HG03439 (cell line): Measurements from ENCODE around the gene MRPL9.

Experiments used
- ATAC-seq: cut with Tn5 transposase; IDR thresholded peaks from one replicate; pipeline ENCODE4 v1.9.1; 2021; ENCODE audit warnings: mild to moderate bottlenecking, moderate library complexity; ENCODE audit not compliant: unreplicated experiment

MRPL9 gene

GRCh38 chr1:151762941-151763921 is at the start of gene MRPL9:
TSS of gene MRPL9 (minus strand) at chr1:151763496. CDS start at chr1:151763479, 17 bp downstream.
- ATAC-seq, result peak; percentile 94

- no peak for ATAC-seq
Observed at GRCh38 chr1:151811181-151811580, 47.9 kb upstream of the MRPL9 start.

- no peak for ATAC-seq
Observed at GRCh38 chr1:151809985-151810556, 46.8 kb upstream of the MRPL9 start.

GRCh38 chr1:151809290-151809984 is 46.1 kb upstream of the MRPL9 start:
- no peak for ATAC-seq

GRCh38 chr1:151807766-151808165 is 44.5 kb upstream of the MRPL9 start:
- no peak for ATAC-seq

- ATAC-seq, result no peak
Observed at GRCh38 chr1:151807131-151807530, 43.8 kb upstream of the MRPL9 start.

GRCh38 chr1:151806170-151806569 is 42.9 kb upstream of the MRPL9 start:
- ATAC-seq, result no peak

GRCh38 chr1:151805066-151805820 is 41.9 kb upstream of the MRPL9 start, which contains the start of gene LINGO4:
TSS of gene LINGO4 (minus strand) at chr1:151805419. CDS start at chr1:151802704, 2,715 bp downstream.
- ATAC-seq, result no peak

GRCh38 chr1:151803915-151804314 is 40.6 kb upstream of the MRPL9 start:
- ATAC-seq, result no peak

- no peak for ATAC-seq
Observed at GRCh38 chr1:151803164-151803563, 39.9 kb upstream of the MRPL9 start.

GRCh38 chr1:151802372-151802771 is 39.1 kb upstream of the MRPL9 start:
- ATAC-seq, result no peak

GRCh38 chr1:151801846-151802245 is 38.5 kb upstream of the MRPL9 start:
- no peak for ATAC-seq

- no peak for ATAC-seq
Observed at GRCh38 chr1:151801310-151801820, 38.1 kb upstream of the MRPL9 start.

- ATAC-seq, result no peak
Observed at GRCh38 chr1:151800830-151801229, 37.5 kb upstream of the MRPL9 start.

- ATAC-seq, result no peak
Observed at GRCh38 chr1:151799179-151800022, 36.1 kb upstream of the MRPL9 start.

GRCh38 chr1:151798571-151798970 is 35.3 kb upstream of the MRPL9 start:
- ATAC-seq, result no peak

GRCh38 chr1:151790940-151791651 is 27.8 kb upstream of the MRPL9 start:
- ATAC-seq, result no peak

GRCh38 chr1:151790071-151790939 is 27.0 kb upstream of the MRPL9 start, which contains the start of gene TDRKH:
TSS of gene TDRKH (minus strand) at chr1:151790500. CDS start at chr1:151783022, 7,478 bp downstream.
- peak; percentile 97 for ATAC-seq
